ENCODE results near the gene ZDHHC17.

Gene ZDHHC17

GRCh38 chr12:76878899-76879709 is 115.2 kb downstream of the ZDHHC17 start, which contains the start of gene CSRP2:
Gene CSRP2 (minus strand): TSS chr12:76879019. CDS start chr12:76866260, 12,759 bp downstream.
- peak; percentile 27 for DNase-seq (ENCODE audit: low read depth)

- no peak for DNase-seq (ENCODE audit: low read depth)
Measured at GRCh38 chr12:76879710-76880518, 116.0 kb downstream of the ZDHHC17 start.

GRCh38 chr12:76880519-76881023 is 116.7 kb downstream of the ZDHHC17 start:
- no peak for DNase-seq (ENCODE audit: low read depth)

GRCh38 chr12:76881142-76881541 is 117.2 kb downstream of the ZDHHC17 start:
- DNase-seq (ENCODE audit: low read depth): no peak

- no peak for DNase-seq (ENCODE audit: low read depth)
Measured at GRCh38 chr12:76882367-76882766, 118.5 kb downstream of the ZDHHC17 start.

GRCh38 chr12:76883151-76883550 is 119.2 kb downstream of the ZDHHC17 start:
- DNase-seq (ENCODE audit: low read depth): no peak

- no peak for DNase-seq (ENCODE audit: low read depth)
Measured at GRCh38 chr12:76883811-76884210, 119.9 kb downstream of the ZDHHC17 start.

- no peak for DNase-seq (ENCODE audit: low read depth)
Measured at GRCh38 chr12:76888775-76889174, 124.9 kb downstream of the ZDHHC17 start.

GRCh38 chr12:76890151-76891143 is 126.5 kb downstream of the ZDHHC17 start:
- DNase-seq (ENCODE audit: low read depth): peak; percentile 13

GRCh38 chr12:76891609-76892008 is 127.7 kb downstream of the ZDHHC17 start:
- no peak for DNase-seq (ENCODE audit: low read depth)

GRCh38 chr12:76895796-76896195 is 131.9 kb downstream of the ZDHHC17 start:
- no peak for DNase-seq (ENCODE audit: low read depth)

- no peak for DNase-seq (ENCODE audit: low read depth)
Measured at GRCh38 chr12:76896274-76896673, 132.4 kb downstream of the ZDHHC17 start.

- no peak for DNase-seq (ENCODE audit: low read depth)
Measured at GRCh38 chr12:76898442-76898841, 134.5 kb downstream of the ZDHHC17 start.

- DNase-seq (ENCODE audit: low read depth): no peak
Measured at GRCh38 chr12:76899522-76899921, 135.6 kb downstream of the ZDHHC17 start.

GRCh38 chr12:76901628-76902380 is 137.9 kb downstream of the ZDHHC17 start:
- no peak for DNase-seq (ENCODE audit: low read depth)
